Effector memory CD8-positive, alpha-beta T cell (primary cell): Measurements from ENCODE around the gene MYO1H.
A peak's percentile ranks its signal among the peaks of the same experiment; 100 is the strongest.

Experiments used
- ATAC-seq: fragments of 150-1000 bp; cut with Tn5 transposase; replicated peaks from 2 replicates; pipeline ENCODE4 v1.10.0; 2021; ENCODE audit warnings: mild to moderate bottlenecking, moderate library complexity
- DNase-seq, 3 experiments: peaks; one replicate each; pipeline ENCODE4 v3.0.0; 2021
- H3K27ac Mint-ChIP-seq, 2 donors: one replicate each; pipeline ENCODE4 v1.8.0; 2022; ENCODE audit warnings: mild to moderate bottlenecking in 2 of 2, mixed read lengths in 2 of 2, moderate library complexity in 2 of 2
- H3K27me3 Mint-ChIP-seq, 2 donors: one replicate each; pipeline ENCODE4 v1.8.0; 2022; ENCODE audit warnings: mixed read lengths in 2 of 2
- H3K36me3 Mint-ChIP-seq: one replicate; pipeline ENCODE4 v1.8.0; 2022; ENCODE audit warnings: mild to moderate bottlenecking, moderate library complexity, mixed read lengths; ENCODE audit not compliant: insufficient read depth
- H3K4me1 Mint-ChIP-seq, 2 donors: one replicate each; pipeline ENCODE4 v1.8.0; 2022; ENCODE audit warnings: low read depth in 2 of 2, mixed read lengths in 2 of 2
- H3K4me3 Mint-ChIP-seq, 2 donors: one replicate each; pipeline ENCODE4 v1.8.0; 2022; ENCODE audit warnings: mild to moderate bottlenecking in 2 of 2, mixed read lengths in 2 of 2, moderate library complexity in 2 of 2
- H3K9me3 Mint-ChIP-seq, 2 donors: one replicate each; pipeline ENCODE4 v1.8.0; 2022; ENCODE audit warnings: mixed read lengths in 2 of 2
- total RNA-seq, 9 experiments: gene quantifications; one replicate each; lab custom pipeline; 2026; lab: John Stamatoyannopoulos, UW

The MYO1H gene, protein sequence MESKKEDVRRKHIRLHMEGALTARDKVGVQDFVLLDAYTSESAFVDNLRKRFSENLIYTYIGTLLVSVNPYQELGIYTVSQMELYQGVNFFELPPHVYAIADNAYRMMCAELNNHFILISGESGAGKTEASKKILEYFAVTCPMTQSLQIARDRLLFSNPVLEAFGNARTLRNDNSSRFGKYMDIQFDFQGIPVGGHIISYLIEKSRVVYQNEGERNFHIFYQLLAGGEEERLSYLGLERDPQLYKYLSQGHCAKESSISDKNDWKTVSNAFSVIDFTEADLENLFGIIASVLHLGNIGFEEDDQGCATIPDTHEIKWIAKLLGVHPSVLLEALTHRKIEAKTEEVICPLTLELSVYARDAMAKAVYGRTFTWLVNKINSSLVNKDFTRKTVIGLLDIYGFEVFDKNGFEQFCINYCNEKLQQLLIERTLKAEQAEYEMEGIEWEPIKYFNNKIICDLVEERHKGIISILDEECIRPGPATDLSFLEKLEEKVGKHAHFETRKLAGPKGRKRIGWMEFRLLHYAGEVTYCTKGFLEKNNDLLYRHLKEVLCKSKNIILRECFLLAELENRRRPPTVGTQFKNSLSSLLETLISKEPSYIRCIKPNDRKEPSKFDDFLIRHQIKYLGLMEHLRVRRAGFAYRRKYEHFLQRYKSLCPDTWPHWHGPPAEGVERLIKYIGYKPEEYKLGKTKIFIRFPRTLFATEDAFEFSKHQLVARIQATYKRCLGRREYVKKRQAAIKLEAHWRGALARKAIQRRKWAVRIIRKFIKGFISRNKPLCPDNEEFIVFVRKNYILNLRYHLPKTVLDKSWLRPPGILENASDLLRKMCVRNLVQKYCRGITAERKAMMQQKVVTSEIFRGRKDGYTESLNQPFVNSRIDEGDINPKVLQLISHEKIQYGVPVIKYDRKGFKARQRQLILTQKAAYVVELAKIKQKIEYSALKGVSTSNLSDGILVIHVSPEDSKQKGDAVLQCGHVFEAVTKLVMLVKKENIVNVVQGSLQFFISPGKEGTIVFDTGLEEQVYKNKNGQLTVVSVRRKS
- total RNA-seq: 0 to 0.32 (median 0) reads per million in 9 experiments

DNA sequence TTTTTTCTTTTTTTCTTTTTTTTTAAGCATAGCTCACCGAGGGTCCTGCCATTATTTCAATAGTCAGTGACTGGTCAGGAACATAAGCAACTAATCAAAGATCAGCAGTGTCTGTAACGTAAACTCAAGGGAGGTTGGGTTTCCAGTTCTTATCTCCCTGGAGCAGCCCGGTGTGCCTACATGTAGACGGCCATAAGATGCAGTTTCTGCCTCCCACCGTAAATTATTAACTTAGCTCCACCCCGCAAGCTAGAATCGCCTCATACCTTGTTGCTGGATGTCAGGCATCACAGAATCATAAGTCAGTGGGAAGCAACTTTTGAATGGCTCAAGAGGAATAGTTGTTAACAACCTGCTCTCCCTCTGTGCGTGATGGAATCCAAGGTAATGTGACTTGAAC, at the start of gene MYO1H:
Gene MYO1H (plus strand): TSS at position 312 of the 400 bp plus-strand sequence. CDS start 61 bp downstream, at position 373.
- ATAC-seq (no peak), DNase-seq (no peak)
- H3K4me1 Mint-ChIP-seq: no peaks in the 10 kb centered on the region
- no peaks in the 10 kb centered on the region for H3K36me3 Mint-ChIP-seq
- H3K4me3 Mint-ChIP-seq: no peak within 1 kb of the TSS
- no peaks in the 10 kb centered on the region for H3K9me3 Mint-ChIP-seq
- no peak within 1 kb of the TSS for H3K27ac Mint-ChIP-seq
- peaks cover 28 to 31% of the 10 kb centered on the region in 2 donors for H3K27me3 Mint-ChIP-seq

DNA sequence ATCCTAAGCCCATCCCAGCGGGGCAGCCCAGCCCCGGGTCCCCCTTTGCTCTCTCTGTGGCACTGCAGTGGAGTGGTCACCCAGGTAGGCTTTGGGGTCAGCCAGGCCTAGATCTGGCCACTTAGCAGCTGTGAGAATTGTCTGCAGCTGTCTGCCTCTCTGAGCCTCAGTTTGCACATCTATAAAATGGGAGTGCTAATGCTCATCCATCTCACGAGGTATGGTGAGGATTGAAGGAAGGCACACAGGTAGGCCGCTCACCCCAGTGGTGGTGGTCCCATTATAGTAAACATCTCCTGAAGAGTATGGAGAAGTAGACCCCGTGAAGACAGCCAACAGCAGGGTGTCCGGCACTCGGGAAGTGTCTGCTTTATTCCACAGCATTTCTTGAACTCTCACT, 47.9 kb upstream of the MYO1H start:
- no peaks in the 10 kb centered on the region for H3K36me3 Mint-ChIP-seq
- H3K4me3 Mint-ChIP-seq: no peak overlapping the region

DNA sequence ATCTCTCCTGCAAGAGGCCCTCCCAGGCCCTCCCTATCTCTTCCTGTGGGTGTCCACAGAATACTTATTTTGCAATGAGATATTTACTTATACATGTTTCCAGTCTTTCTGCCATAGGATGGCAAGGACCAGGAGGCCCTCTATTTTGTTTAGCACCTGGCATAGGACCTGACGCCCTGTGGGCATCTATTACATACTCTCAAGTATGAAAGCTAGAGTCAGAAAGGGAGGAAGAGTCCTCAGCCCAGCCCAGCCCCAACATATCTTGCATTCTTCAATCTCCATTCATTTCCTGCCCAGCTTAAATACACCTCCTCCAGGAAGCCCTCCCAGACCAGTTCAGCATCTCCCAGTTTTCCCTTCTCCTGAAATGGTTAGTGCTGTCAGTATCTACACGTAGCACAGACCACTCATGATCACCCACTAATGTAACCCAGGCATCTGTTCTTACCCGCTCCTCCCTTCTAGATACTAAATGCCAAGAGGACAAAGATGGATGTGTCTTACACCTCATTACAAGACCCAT, 46.0 kb upstream of the MYO1H start:
- H3K9me3 Mint-ChIP-seq: no peaks in the 10 kb centered on the region
- no peak overlapping the region for H3K27ac Mint-ChIP-seq
- no peak overlapping the region for H3K4me3 Mint-ChIP-seq
- ATAC-seq (no peak), DNase-seq (no peak)
- no peaks in the 10 kb centered on the region for H3K36me3 Mint-ChIP-seq
- H3K4me1 Mint-ChIP-seq: no peaks in the 10 kb centered on the region
- peaks cover 52 to 76% of the 10 kb centered on the region in 2 donors for H3K27me3 Mint-ChIP-seq

More for the DNA sequence above, 47.9 kb upstream of the MYO1H start:
- ATAC-seq (no peak), DNase-seq (no peak)
- Mint-ChIP-seq H3K9me3 (no peaks in the 10 kb centered on the region), H3K27ac (no peak overlapping the region), H3K4me1 (no peaks in the 10 kb centered on the region), H3K27me3 (peaks cover 53 to 76% of the 10 kb centered on the region in 2 donors)

DNA sequence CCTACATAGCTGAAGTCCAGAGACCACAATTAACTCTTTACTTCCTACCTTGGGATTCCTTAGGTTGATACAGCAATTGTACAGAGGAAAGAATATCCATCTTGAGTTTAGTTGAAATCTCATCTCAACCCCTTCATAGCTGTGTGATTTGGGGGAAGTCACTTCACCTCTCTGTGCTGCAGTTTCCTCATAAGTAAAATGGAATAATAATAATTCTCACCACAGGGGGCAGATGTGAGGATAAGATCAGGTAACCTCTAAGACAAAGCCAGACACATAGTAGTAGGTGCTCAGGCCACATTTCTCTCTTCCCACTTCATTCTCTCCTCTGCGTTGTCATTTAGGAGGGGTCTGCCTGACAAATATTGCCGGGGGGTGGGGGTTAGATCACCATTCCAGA, 45.3 kb upstream of the MYO1H start:
- H3K27me3 Mint-ChIP-seq: peaks cover 59 to 79% of the 10 kb centered on the region in 2 donors
- ATAC-seq: no peak
- DNase-seq: no peak
- no peaks in the 10 kb centered on the region for H3K9me3 Mint-ChIP-seq
- no peaks in the 10 kb centered on the region for H3K4me1 Mint-ChIP-seq
- H3K27ac Mint-ChIP-seq: no peak overlapping the region
- no peak overlapping the region for H3K4me3 Mint-ChIP-seq
- no peaks in the 10 kb centered on the region for H3K36me3 Mint-ChIP-seq

DNA sequence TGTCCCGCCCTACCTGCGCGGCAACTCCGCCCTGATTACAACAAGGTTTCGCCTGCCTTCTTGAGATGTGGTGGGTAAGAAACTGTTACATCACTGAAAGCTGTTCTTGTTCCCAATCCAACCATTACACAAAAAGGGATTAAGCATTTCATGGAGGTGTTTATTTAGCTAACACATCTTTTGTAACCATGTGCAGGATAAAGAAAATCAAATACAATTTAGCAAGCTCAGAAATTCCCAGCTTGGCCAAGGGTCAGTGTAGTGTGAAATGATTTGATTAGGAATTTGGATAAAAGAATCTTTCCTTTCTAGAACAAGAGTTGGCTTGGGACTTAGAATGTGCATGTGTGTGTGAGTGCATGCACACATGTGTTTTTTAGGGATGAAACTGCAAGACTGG, 44.9 kb upstream of the MYO1H start:
- no peak for DNase-seq
- H3K9me3 Mint-ChIP-seq: no peaks in the 10 kb centered on the region
- no peaks in the 10 kb centered on the region for H3K4me1 Mint-ChIP-seq
- no peaks in the 10 kb centered on the region for H3K36me3 Mint-ChIP-seq
- no peak overlapping the region for H3K27ac Mint-ChIP-seq
- no peak for ATAC-seq
- H3K4me3 Mint-ChIP-seq: no peak overlapping the region
- H3K27me3 Mint-ChIP-seq: peaks cover 63 to 84% of the 10 kb centered on the region in 2 donors

DNA sequence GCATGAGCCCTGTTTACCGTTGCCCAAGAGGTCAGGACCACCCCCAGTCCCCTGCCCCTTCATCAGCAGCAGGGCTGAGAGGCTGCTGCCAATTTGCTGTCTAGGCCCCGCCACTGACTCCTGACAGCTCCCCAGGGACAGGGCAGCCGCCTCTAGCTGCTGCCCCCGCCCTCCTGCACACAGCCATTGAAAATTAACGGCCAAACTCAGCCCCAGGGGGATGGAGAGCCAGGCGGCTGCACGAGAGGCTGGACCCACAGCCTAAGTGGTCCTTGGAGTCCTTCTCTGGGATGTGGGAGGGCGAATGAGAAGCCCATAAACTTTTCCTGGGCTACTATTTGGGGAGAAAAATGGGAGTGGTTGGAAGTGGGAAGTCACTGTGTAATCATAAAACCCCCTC, 43.2 kb upstream of the MYO1H start:
- no peaks in the 10 kb centered on the region for H3K36me3 Mint-ChIP-seq
- H3K27me3 Mint-ChIP-seq: peaks cover 72 to 92% of the 10 kb centered on the region in 2 donors
- ATAC-seq (no peak), DNase-seq (no peak)
- no peaks in the 10 kb centered on the region for H3K9me3 Mint-ChIP-seq
- peaks cover 0 to 2% of the 10 kb centered on the region in 2 donors for H3K4me1 Mint-ChIP-seq
- H3K27ac Mint-ChIP-seq: no peak overlapping the region
- H3K4me3 Mint-ChIP-seq: no peak overlapping the region

DNA sequence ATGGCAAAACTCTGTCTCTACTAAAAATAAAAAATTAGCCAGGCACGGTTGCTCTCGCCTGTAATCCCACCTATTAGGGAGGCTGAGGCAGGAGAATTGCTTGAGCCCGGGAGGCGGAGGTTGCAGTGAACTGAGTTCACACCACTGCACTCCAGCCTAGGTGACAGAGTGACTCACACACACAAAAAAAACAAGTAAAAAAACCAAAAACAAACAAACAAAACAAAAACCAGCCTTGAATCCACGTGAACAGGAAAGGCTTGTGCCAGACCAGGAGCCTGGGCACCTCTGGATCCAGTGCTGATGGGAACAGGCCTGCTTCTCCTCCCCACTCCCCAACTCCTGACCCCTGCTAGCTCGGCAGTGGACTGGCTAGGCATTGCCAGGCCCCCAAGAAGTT, 42.2 kb upstream of the MYO1H start:
- Mint-ChIP-seq H3K9me3 (no peaks in the 10 kb centered on the region), H3K36me3 (no peaks in the 10 kb centered on the region), H3K27ac (no peak overlapping the region), H3K27me3 (peaks cover 76 to 91% of the 10 kb centered on the region in 2 donors), H3K4me1 (peaks cover 5 to 6% of the 10 kb centered on the region in 2 donors), H3K4me3 (no peak overlapping the region)
- no peak for DNase-seq
- ATAC-seq: no peak

DNA sequence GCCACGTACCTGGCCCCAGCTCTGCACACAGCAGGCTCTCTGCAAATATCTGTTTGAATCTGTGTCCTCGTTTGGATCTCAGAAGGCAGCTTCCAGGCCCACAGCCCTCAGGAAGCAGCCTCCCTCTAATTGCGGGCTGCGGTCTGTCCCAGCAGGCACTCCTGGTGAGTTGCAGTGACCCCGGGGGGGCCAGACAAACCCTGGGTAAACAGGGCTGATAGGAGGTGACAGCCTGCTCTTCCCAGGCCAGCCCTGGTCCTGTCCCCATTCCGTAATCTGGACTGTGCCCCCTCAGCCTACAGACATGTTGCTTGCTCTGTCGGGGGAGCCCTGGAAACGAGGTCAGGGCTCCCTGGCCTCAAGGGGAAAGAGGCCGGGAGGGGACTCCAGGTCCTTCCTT, 40.6 kb upstream of the MYO1H start:
- no peak for DNase-seq
- no peaks in the 10 kb centered on the region for H3K9me3 Mint-ChIP-seq
- peaks cover 7 to 9% of the 10 kb centered on the region in 2 donors for H3K4me1 Mint-ChIP-seq
- ATAC-seq: no peak
- H3K36me3 Mint-ChIP-seq: no peaks in the 10 kb centered on the region
- peaks cover 85 to 97% of the 10 kb centered on the region in 2 donors for H3K27me3 Mint-ChIP-seq
- no peak overlapping the region for H3K27ac Mint-ChIP-seq
- H3K4me3 Mint-ChIP-seq: no peak overlapping the region

DNA sequence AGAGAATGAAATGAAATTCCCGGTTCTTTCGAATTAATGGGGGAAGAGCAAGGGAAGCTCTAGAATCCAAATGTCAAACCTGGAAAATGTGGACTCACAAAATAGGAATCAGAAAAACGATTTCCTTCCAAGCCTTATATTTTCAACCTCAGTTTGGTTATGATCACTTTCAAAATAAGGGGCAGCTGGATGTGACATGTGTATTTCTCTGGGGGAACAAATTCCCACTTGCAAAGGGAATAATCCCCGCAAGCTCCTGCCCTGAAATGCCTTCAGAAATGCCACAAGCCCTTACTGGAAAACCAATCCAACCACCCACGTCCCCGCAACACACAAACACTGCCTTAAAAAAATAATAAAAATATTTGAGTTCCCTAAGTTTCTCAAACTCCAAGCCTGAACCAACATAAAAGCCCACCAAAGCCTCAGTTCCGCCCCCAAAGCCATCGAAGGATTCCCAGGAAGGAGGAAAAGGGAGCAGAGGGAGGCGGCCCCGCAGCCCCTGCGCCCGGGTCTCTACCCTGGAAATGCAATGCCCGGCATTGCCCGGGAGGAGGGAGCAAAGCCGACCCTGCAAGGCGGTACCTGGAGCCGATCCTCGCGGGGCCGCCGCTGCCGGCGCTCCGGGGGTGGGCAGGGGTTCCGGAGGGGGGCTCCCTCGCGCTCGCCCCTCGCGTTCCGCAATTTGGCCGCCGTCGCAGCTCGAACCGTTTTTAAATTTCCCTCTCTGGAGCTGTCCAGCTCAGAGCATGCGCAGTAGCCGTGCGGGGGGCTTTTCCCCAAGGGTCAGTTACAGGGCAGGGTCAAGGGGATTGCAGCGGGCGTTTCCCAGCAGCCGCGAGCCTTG, 38.9 kb upstream of the MYO1H start, which contains the start of gene FOXN4:
Gene FOXN4 (minus strand): TSS at position 751 of the 847 bp plus-strand sequence. CDS start 963 bp downstream, outside the sequence.
- ATAC-seq (no peak), DNase-seq (no peak)
- Mint-ChIP-seq H3K4me1 (peaks cover 7 to 9% of the 10 kb centered on the region in 2 donors), H3K36me3 (no peaks in the 10 kb centered on the region), H3K9me3 (no peaks in the 10 kb centered on the region), H3K27me3 (peaks cover 79 to 97% of the 10 kb centered on the region in 2 donors), H3K4me3 (peak within 1 kb of the TSS; percentile 84 to 88), H3K27ac (no peak within 1 kb of the TSS)

DNA sequence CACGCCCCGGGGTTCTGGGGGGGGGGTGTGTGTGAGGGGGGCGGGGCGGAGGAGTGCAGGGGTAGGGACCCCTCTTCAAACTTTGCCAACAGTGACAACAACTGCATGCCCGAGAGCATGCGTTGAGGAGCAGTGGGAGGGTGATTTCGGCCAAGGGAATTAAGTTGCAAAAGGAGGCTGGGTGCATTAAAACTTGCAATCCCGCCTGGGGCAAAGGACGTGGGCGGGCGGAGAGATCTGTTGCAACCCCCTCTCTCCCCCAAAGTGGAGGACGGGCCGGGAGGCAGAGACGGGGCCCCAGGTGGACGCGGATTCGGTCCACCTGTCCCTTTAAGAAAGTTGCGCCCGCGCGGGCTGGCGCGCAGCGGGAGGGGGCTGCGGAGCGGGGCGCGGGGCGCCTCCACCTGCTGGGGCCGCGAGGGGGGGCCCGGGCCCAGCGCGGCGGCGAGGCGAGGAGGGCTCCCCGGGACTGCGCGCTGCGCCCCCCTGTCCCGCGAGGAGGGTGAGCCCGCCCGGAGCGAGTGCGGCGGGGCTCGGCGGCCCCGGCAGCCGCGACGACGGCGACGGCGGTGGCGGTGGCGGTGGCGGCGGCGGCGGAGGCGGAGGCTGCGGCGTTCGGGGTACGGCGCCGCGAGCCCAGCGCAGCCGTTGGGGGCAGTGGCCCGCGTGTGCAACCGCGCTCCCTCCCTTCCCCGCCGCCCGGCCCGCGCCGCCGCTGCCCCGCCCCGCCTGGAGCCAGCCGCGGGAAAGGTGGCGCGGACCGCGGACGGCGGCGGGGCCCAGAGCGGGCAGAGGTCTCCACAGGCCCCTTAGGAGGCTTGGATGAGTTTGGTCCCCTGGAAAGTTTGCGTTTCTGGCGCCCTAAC, 38.1 kb upstream of the MYO1H start:
- Mint-ChIP-seq H3K27ac (no peak overlapping the region), H3K27me3 (peaks cover 80 to 97% of the 10 kb centered on the region in 2 donors), H3K36me3 (no peaks in the 10 kb centered on the region), H3K4me1 (peaks cover 7 to 9% of the 10 kb centered on the region in 2 donors), H3K9me3 (no peaks in the 10 kb centered on the region), H3K4me3 (peak overlapping the region; percentile 84 to 88)
- DNase-seq (no peak), ATAC-seq (peak; percentile 39)

DNA sequence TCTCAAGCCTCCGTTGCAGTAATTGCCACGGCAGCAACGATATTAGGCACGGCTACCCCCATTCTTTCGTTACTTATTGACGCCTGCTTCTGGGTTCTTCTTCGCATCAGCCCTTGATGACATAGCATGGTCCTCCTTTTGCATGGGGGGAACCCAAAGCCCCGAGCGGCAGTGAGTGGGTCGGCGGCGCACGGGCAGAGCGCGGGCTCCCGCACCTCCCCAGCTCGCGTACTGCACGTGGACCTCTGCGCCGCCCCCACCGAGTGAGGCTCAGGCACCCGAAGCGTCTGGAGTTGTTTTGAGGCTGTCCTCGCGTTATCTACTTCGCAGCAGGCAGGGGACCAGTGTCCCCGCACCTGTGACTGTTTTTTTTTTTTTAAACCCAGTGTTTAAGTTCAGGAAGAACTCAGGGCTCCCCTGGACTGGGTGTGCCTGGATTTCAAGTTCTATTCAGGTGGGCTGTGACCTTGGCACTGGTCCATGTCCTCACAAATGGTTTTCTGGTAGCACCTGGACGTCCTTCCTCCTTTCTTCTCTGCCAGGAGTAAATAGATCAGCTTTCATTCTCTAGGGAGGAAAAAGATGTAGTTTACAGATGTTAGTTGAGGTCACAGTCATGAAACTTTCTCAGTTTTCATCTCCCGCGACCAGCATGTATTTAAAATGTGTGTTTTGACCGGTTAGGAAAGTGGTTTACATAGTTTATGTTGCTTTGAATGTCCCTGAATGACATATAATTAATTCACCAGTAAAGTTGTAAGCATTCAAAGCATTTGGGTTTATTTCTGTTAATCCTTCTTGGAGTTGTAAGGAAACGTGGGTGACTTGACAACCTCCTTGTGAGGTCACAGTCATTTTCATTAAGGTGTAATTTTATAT, 37.2 kb upstream of the MYO1H start:
- Mint-ChIP-seq H3K27ac (no peak overlapping the region), H3K9me3 (no peaks in the 10 kb centered on the region), H3K4me1 (peaks cover 7 to 9% of the 10 kb centered on the region in 2 donors), H3K27me3 (peaks cover 85 to 97% of the 10 kb centered on the region in 2 donors), H3K36me3 (no peaks in the 10 kb centered on the region), H3K4me3 (peak overlapping the region; percentile 84 to 88)
- no peak for ATAC-seq
- no peak for DNase-seq
